Left ventricle myocardium inferior (tissue), 1 donor: ENCODE measurements around the gene ARPC5. TPM values are rescaled to one million over a fixed set of nuclear protein-coding genes. Genes with fewer than 3 reads are reported as not detected.

ENCODE experiments used
- DNase-seq: peaks from one replicate; pipeline ENCODE4 v3.0.0-alpha.2; 2020
- H3K27ac ChIP-seq: fragments of 200-600 bp; replicated peaks from 2 replicates; pipeline ENCODE4 v1.8.0; 2021
- H3K27me3 ChIP-seq: fragments of 200-600 bp; 2 replicates; pipeline ENCODE4 v1.8.0; 2021; ENCODE audit warnings: low read depth
- H3K36me3 ChIP-seq: fragments of 200-600 bp; 2 replicates; pipeline ENCODE4 v1.8.0; 2021
- H3K4me1 ChIP-seq: fragments of 200-600 bp; 2 replicates; pipeline ENCODE4 v1.8.0; 2021
- H3K4me3 ChIP-seq: fragments of 200-600 bp; 2 replicates; pipeline ENCODE4 v1.8.0; 2021; ENCODE audit warnings: mild to moderate bottlenecking, moderate library complexity
- H3K9me3 ChIP-seq: fragments of 200-600 bp; replicated peaks from 2 replicates; pipeline ENCODE4 v1.8.0; 2021
- intact Hi-C: fragments of 100-400 bp; cut with micrococcal nuclease; formaldehyde crosslinking; loops from one replicate; pipeline ENCODE4 v1.11.0; 2022
- total RNA-seq: library from RNA; stranded (reverse); fragmentation: NEBNext Ultra II Directional; extraction: Animal tissue kit (Norgen Biotek cat#: 25700); gene quantifications from one replicate; pipeline ENCODE4 v1.2.1, GENCODE V29; 2021
- TF ChIP-seq, protein P1 (sequence below): fragments of 200-600 bp; IDR thresholded peaks from 2 replicates; pipeline ENCODE4 v1.8.0; 2021; ENCODE audit warnings: antibody characterized with exemption, mild to moderate bottlenecking, borderline replicate concordance
- donor health status: DM: no; HTN: yes; CAD: no; lungs with severe emphysema.

Gene ARPC5
- total RNA-seq, 1 donor from 2014 or later: 33.6 TPM

- peak overlapping the region; percentile 6 for H3K27ac ChIP-seq
- H3K36me3 ChIP-seq: no peaks in the 10 kb centered on the region
- no peak overlapping the region for H3K4me3 ChIP-seq
- H3K4me1 ChIP-seq: peaks cover 10% of the 10 kb centered on the region
- no peaks in the 10 kb centered on the region for H3K27me3 ChIP-seq
- intact Hi-C loops: loop anchor here (10.0 kb wide), 1 partner anchor 139 kb away; no protein-coding TSS in a partner anchor
- TF ChIP-seq, protein P1, sequence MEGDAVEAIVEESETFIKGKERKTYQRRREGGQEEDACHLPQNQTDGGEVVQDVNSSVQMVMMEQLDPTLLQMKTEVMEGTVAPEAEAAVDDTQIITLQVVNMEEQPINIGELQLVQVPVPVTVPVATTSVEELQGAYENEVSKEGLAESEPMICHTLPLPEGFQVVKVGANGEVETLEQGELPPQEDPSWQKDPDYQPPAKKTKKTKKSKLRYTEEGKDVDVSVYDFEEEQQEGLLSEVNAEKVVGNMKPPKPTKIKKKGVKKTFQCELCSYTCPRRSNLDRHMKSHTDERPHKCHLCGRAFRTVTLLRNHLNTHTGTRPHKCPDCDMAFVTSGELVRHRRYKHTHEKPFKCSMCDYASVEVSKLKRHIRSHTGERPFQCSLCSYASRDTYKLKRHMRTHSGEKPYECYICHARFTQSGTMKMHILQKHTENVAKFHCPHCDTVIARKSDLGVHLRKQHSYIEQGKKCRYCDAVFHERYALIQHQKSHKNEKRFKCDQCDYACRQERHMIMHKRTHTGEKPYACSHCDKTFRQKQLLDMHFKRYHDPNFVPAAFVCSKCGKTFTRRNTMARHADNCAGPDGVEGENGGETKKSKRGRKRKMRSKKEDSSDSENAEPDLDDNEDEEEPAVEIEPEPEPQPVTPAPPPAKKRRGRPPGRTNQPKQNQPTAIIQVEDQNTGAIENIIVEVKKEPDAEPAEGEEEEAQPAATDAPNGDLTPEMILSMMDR: no peak
- DNase-seq: no peak
- H3K9me3 ChIP-seq: no peaks in the 10 kb centered on the region
Observed at GRCh38 chr1:183604038-183604808, 31.4 kb downstream of the ARPC5 start.

DNA sequence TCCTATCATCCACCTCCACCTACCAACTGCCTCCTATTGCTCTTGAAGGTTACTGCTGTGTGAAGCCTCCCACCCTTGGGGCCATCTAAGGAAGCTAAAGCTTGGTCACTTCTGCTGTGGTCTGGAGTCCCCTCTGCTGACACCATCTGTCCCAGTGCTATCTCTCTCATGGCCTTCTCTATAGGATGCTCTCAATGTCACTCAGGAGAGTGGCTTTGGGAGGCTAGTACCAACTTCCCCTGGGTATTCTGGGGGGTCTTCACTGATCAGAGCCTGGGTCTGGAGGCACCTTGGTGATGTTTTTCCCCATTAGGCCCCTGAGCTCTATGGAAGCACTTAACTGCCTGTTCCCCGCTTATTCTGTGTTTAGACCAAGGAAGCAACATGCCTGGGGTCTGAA, 33.1 kb downstream of the ARPC5 start:
- H3K27ac ChIP-seq: no peak overlapping the region
- TF ChIP-seq, protein P1: no peak
- no peaks in the 10 kb centered on the region for H3K27me3 ChIP-seq
- H3K4me3 ChIP-seq: no peak overlapping the region
- no peak for DNase-seq
- H3K4me1 ChIP-seq: peaks cover 9% of the 10 kb centered on the region
- H3K36me3 ChIP-seq: no peaks in the 10 kb centered on the region
- intact Hi-C loops: loop anchor here (10.0 kb wide), 1 partner anchor 138 kb away; no protein-coding TSS in a partner anchor
- no peaks in the 10 kb centered on the region for H3K9me3 ChIP-seq

DNA sequence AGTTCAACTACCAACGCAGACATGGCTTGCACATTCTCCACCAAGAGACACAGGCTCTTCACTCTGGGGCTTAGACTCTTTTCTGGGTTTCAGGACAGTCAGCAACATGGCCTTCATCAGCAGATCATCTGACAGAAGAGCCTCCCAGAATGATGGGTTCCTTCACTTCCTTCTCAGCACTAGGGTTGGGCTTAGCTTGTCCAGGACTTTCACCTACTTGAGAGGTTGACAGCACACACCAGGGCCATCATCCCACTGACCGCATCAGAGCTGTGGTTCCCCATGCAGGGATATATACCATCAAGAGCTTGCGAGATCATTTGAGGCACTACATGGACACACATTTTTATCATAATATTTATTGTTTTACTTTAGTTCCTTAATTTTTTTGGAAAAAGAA, 34.9 kb downstream of the ARPC5 start:
- TF ChIP-seq, protein P1: no peak
- Histone ChIP-seq H3K9me3 (no peaks in the 10 kb centered on the region), H3K27me3 (no peaks in the 10 kb centered on the region), H3K27ac (no peak overlapping the region), H3K4me3 (no peak overlapping the region), H3K4me1 (peaks cover 9% of the 10 kb centered on the region), H3K36me3 (no peaks in the 10 kb centered on the region)
- DNase-seq: no peak
- intact Hi-C loops: loop anchor here (10.0 kb wide), 1 partner anchor 136 kb away; no protein-coding TSS in a partner anchor

DNA sequence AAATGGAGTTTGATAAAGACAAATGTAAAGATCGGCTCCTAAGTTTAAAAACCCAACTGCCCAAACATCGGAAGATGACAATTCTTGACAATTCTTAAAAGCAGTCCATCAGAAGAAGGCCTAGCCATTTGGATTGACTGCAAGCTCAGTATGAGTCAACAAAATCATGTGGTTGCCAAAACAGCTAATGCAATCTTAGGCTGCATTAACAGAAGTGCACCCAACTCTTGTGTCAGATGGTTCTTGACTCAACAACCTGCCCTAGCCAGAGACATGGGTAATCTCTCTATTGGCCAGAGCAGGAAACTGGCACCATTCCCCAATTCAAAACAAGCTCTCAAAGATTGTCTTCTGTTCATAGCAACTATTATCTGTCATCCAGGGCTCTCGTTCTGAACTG, 35.4 kb downstream of the ARPC5 start:
- no peaks in the 10 kb centered on the region for H3K9me3 ChIP-seq
- no peak overlapping the region for H3K4me3 ChIP-seq
- TF ChIP-seq, protein P1: no peak
- no peaks in the 10 kb centered on the region for H3K36me3 ChIP-seq
- intact Hi-C loops: loop anchor here (10.0 kb wide), 1 partner anchor 135 kb away; no protein-coding TSS in a partner anchor
- H3K4me1 ChIP-seq: peaks cover 9% of the 10 kb centered on the region
- DNase-seq: no peak
- no peaks in the 10 kb centered on the region for H3K27me3 ChIP-seq
- no peak overlapping the region for H3K27ac ChIP-seq

- peaks cover 9% of the 10 kb centered on the region for H3K4me1 ChIP-seq
- peak overlapping the region; percentile 29 for H3K27ac ChIP-seq
- H3K9me3 ChIP-seq: no peaks in the 10 kb centered on the region
- intact Hi-C loops: no loop called here
- no peaks in the 10 kb centered on the region for H3K27me3 ChIP-seq
- TF ChIP-seq, protein P1: no peak
- no peaks in the 10 kb centered on the region for H3K36me3 ChIP-seq
- no peak for DNase-seq
- H3K4me3 ChIP-seq: no peak overlapping the region
Observed at GRCh38 chr1:183598386-183598785, 37.2 kb downstream of the ARPC5 start.
